ENCODE data around the gene CRYGN.

Gene CRYGN

DNA sequence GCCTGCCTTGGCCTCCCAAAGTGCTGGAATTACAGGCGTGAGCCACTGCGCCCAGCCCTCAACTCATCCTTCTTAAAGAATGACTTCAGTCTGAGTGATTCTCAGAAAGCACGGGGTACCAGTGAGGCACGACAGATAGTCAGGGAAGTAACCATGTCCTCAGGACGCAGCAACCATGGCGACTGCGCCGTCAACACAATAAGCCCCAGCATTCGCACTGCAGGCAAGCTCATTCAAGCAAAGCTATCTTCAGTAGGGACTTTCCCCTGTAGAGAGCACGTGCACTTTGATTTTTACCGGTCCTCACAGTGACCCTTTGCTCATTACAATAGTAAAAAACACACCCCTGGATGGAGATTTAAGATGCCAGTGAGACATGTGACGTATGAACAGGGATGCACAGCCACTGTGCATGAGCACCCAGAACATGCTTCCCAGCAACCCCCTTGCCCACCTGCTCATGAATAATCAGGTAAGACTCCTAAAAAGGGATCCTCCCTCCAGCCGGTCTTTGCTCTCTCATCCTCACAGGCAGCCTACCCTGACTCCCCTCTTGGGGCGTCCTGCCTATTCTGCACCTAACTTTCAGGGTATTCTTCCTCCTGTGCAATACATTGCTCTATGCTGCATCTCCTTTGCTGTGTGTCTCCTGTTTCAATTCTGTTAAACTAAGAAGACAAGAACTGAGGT is 39.2 kb downstream of the CRYGN start:
- Histone ChIP-seq H3K4me3 (ENCODE audit: low read length) (no peak overlapping the region), H4K20me1 (ENCODE audit: insufficient read depth, low read length) (no peaks in the 10 kb centered on the region), H3K4me2 (ENCODE audit: low read depth, low read length) (no peak overlapping the region), H3F3A (ENCODE audit: insufficient read depth, low read length) (no peaks in the 10 kb centered on the region), H3K9me2 (replicated peaks; ENCODE audit: insufficient read depth, low read length) (no peaks in the 10 kb centered on the region), H2AFZ (ENCODE audit: low read length) (no peak overlapping the region), H3K9me3 (replicated peaks; ENCODE audit: insufficient read depth, low read length) (no peaks in the 10 kb centered on the region), H3K9ac (ENCODE audit: low read length) (no peak overlapping the region), H3K27ac (ENCODE audit: low read length) (no peak overlapping the region), H3K79me2 (ENCODE audit: low read length) (no peaks in the 10 kb centered on the region), H3K36me3 (replicated peaks; ENCODE audit: insufficient read depth, low read length) (no peaks in the 10 kb centered on the region), H3K27me3 (replicated peaks; ENCODE audit: insufficient read depth, low read length) (peaks cover 44% of the 10 kb centered on the region), H3K4me1 (ENCODE audit: low read length) (0 out of 2 replicates have a peak, but pooled peaks cover 2% of the 10 kb centered on the region)
- peak; percentile 40 for DNase-seq
- TF ChIP-seq CTCF (IDR thresholded peaks at IDR 0.05; ENCODE audit: low read length) (no peak), EZH2 (optimal IDR thresholded peaks at IDR 0.05; ENCODE audit: low read depth, low read length) (no peak), EZH2phosphoT487 (IDR thresholded peaks at IDR 0.05; ENCODE audit: low read length) (no peak)

- Histone ChIP-seq H3K79me2 (ENCODE audit: low read length) (no peaks in the 10 kb centered on the region), H3K9me3 (replicated peaks; ENCODE audit: insufficient read depth, low read length) (no peaks in the 10 kb centered on the region), H3K36me3 (replicated peaks; ENCODE audit: insufficient read depth, low read length) (no peaks in the 10 kb centered on the region), H3K4me1 (ENCODE audit: low read length) (0 out of 2 replicates have a peak, but pooled peaks cover 2% of the 10 kb centered on the region), H3K27me3 (replicated peaks; ENCODE audit: insufficient read depth, low read length) (peaks cover 44% of the 10 kb centered on the region), H3K27ac (ENCODE audit: low read length) (no peak overlapping the region), H4K20me1 (ENCODE audit: insufficient read depth, low read length) (no peaks in the 10 kb centered on the region), H3K4me3 (ENCODE audit: low read length) (no peak overlapping the region), H3F3A (ENCODE audit: insufficient read depth, low read length) (no peaks in the 10 kb centered on the region), H2AFZ (ENCODE audit: low read length) (no peak overlapping the region), H3K9ac (ENCODE audit: low read length) (no peak overlapping the region), H3K9me2 (replicated peaks; ENCODE audit: insufficient read depth, low read length) (no peaks in the 10 kb centered on the region), H3K4me2 (ENCODE audit: low read depth, low read length) (no peak overlapping the region)
- DNase-seq = no peak
- TF ChIP-seq CTCF (IDR thresholded peaks at IDR 0.05; ENCODE audit: low read length) (no peak), EZH2 (optimal IDR thresholded peaks at IDR 0.05; ENCODE audit: low read depth, low read length) (no peak), EZH2phosphoT487 (IDR thresholded peaks at IDR 0.05; ENCODE audit: low read length) (no peak)
Observed at GRCh38 chr7:151399906-151400305, 40.0 kb downstream of the CRYGN start.

DNA sequence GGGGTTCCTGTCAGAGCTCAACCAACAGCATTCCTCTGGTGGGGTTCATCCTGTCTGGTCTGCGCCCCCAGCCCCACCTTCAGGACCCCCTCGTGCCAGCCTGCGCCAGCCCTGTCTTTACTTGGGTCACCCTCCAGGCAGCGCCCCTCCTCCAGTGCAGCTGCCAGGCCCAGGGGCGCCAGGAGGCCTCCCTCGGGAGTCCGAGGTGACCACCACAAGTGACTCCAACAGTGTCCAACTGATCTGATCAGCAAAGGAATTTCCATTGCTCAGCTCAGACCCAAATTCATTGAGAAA is 40.7 kb downstream of the CRYGN start:
- Histone ChIP-seq H4K20me1 (ENCODE audit: insufficient read depth, low read length) (no peaks in the 10 kb centered on the region), H3K27ac (ENCODE audit: low read length) (no peak overlapping the region), H3K9ac (ENCODE audit: low read length) (no peak overlapping the region), H3K79me2 (ENCODE audit: low read length) (no peaks in the 10 kb centered on the region), H3F3A (ENCODE audit: insufficient read depth, low read length) (no peaks in the 10 kb centered on the region), H3K27me3 (replicated peaks; ENCODE audit: insufficient read depth, low read length) (peaks cover 44% of the 10 kb centered on the region), H3K4me3 (ENCODE audit: low read length) (no peak overlapping the region), H3K4me2 (ENCODE audit: low read depth, low read length) (no peak overlapping the region), H3K4me1 (ENCODE audit: low read length) (0 out of 2 replicates have a peak, but pooled peaks cover 2% of the 10 kb centered on the region), H3K9me3 (replicated peaks; ENCODE audit: insufficient read depth, low read length) (no peaks in the 10 kb centered on the region), H2AFZ (ENCODE audit: low read length) (no peak overlapping the region), H3K9me2 (replicated peaks; ENCODE audit: insufficient read depth, low read length) (no peaks in the 10 kb centered on the region), H3K36me3 (replicated peaks; ENCODE audit: insufficient read depth, low read length) (no peaks in the 10 kb centered on the region)
- no peak for DNase-seq
- TF ChIP-seq EZH2 (optimal IDR thresholded peaks at IDR 0.05; ENCODE audit: low read depth, low read length) = no peak
- TF ChIP-seq EZH2phosphoT487 (IDR thresholded peaks at IDR 0.05; ENCODE audit: low read length) = no peak
- TF ChIP-seq CTCF (IDR thresholded peaks at IDR 0.05; ENCODE audit: low read length) = no peak

All from MM.1S (cell line).